Neural cell (in vitro differentiated cells): ENCODE measurements around the gene ATXN3. TPM values are rescaled to one million over a fixed set of nuclear protein-coding genes. Genes with fewer than 3 reads are reported as not detected.

Source experiments
- H2AFZ ChIP-seq: fragments of 200-600, 300-800 bp; sonication (generic), shearing (Covaris generic); 2 replicates; pipeline ENCODE4 v1.6.0; 2014; ENCODE audit warnings: low read depth, mild to moderate bottlenecking, antibody characterized with exemption, low read length, moderate library complexity
- H3F3A ChIP-seq: fragments of 200-600 bp; shearing (Covaris generic); 2 replicates; pipeline ENCODE4 v1.6.1; 2016; ENCODE audit warnings: mild to moderate bottlenecking, moderate library complexity, mixed read lengths, antibody characterized with exemption, low read length; ENCODE audit not compliant: insufficient read depth, poor library complexity, severe bottlenecking
- H3K27ac ChIP-seq: fragments of 200-600, 300-800 bp; sonication (generic), shearing (Covaris generic); 2 replicates; pipeline ENCODE4 v1.5.1; 2014; ENCODE audit warnings: mild to moderate bottlenecking, low read length, moderate library complexity
- H3K27me3 ChIP-seq: fragments of 300-800, 200-600 bp; sonication (generic), shearing (Covaris generic); 2 replicates; pipeline ENCODE4 v1.6.0; 2014; ENCODE audit warnings: mild to moderate bottlenecking, low read depth, low read length, moderate library complexity; ENCODE audit not compliant: insufficient read depth
- H3K36me3 ChIP-seq: fragments of 300-800, 200-600 bp; sonication (generic), shearing (Covaris generic); 2 replicates; pipeline ENCODE4 v1.5.1; 2014; ENCODE audit warnings: mild to moderate bottlenecking, antibody characterized with exemption, low read length, moderate library complexity; ENCODE audit not compliant: insufficient read depth
- H3K4me2 ChIP-seq: fragments of 300-800, 200-600 bp; sonication (generic), shearing (Covaris generic); 2 replicates; pipeline ENCODE4 v1.6.0; 2014; ENCODE audit warnings: mild to moderate bottlenecking, low read length
- H3K4me3 ChIP-seq: fragments of 300-800, 200-600 bp; sonication (generic), shearing (Covaris generic); 2 replicates; pipeline ENCODE4 v1.5.1; 2014; ENCODE audit warnings: mild to moderate bottlenecking, low read length, moderate library complexity
- H3K79me2 ChIP-seq: fragments of 200-600 bp; shearing (Covaris generic); replicated peaks from 2 replicates; pipeline ENCODE4 v1.6.0; 2014; ENCODE audit warnings: mild to moderate bottlenecking, low read length, moderate library complexity; ENCODE audit not compliant: insufficient read depth
- H3K9ac ChIP-seq: fragments of 300-800, 200-600 bp; sonication (generic), shearing (Covaris generic); 2 replicates; pipeline ENCODE4 v1.6.1; 2016; ENCODE audit warnings: mild to moderate bottlenecking, low read length, mixed read lengths
- H3K9me2 ChIP-seq: fragments of 200-600 bp; shearing (Covaris generic); 2 replicates; pipeline ENCODE4 v1.6.1; 2016; ENCODE audit warnings: mild to moderate bottlenecking, low read length, mixed read lengths; ENCODE audit not compliant: insufficient read depth
- H3K9me3 ChIP-seq: fragments of 200-600, 300-800 bp; sonication (generic), shearing (Covaris generic); 2 replicates; pipeline ENCODE4 v1.6.1; 2016; ENCODE audit warnings: mild to moderate bottlenecking, mixed run types, low read length, moderate library complexity, mixed read lengths
- H4K20me1 ChIP-seq: fragments of 200-600 bp; shearing (Covaris generic); 2 replicates; pipeline ENCODE4 v1.6.1; 2016; ENCODE audit warnings: mild to moderate bottlenecking, mixed run types; ENCODE audit not compliant: insufficient read depth
- CTCF ChIP-seq: fragments of 450-650 bp; IDR thresholded peaks from 2 replicates; pipeline ENCODE4 v1.5.1; 2014; ENCODE audit warnings: antibody characterized with exemption, mild to moderate bottlenecking, moderate library complexity; ENCODE audit not compliant: poor library complexity, severe bottlenecking
- EP300 ChIP-seq: fragments of 450-650 bp; conservative IDR thresholded peaks from 2 replicates; pipeline ENCODE4 v1.6.1; 2014; ENCODE audit warnings: antibody characterized with exemption, mild to moderate bottlenecking, moderate library complexity; ENCODE audit not compliant: poor library complexity, severe bottlenecking
- EZH2 ChIP-seq: fragments of 200-600, 300-800 bp; shearing (Covaris generic), sonication (generic); IDR thresholded peaks from 2 replicates; pipeline ENCODE4 v1.6.1; 2014; ENCODE audit warnings: antibody characterized with exemption, low read length, borderline replicate concordance, mild to moderate bottlenecking; ENCODE audit not compliant: insufficient read depth, poor library complexity, severe bottlenecking
- MXI1 ChIP-seq: fragments of 450-650 bp; conservative IDR thresholded peaks from 2 replicates; pipeline ENCODE4 v1.6.1; 2014; ENCODE audit warnings: antibody characterized with exemption, mild to moderate bottlenecking; ENCODE audit not compliant: poor library complexity, severe bottlenecking
- POLR2AphosphoS5 ChIP-seq: IDR thresholded peaks from 2 replicates; pipeline ENCODE4 v1.6.1; 2012
- RAD21 ChIP-seq: fragments of 450-650 bp; conservative IDR thresholded peaks from 2 replicates; pipeline ENCODE4 v1.6.1; 2014; ENCODE audit warnings: antibody characterized with exemption, mild to moderate bottlenecking, moderate library complexity
- REST ChIP-seq: IDR thresholded peaks from 2 replicates; pipeline ENCODE4 v1.6.1; 2012; ENCODE audit warnings: borderline replicate concordance
- SMC3 ChIP-seq: fragments of 450-650 bp; conservative IDR thresholded peaks from 2 replicates; pipeline ENCODE4 v1.6.1; 2014; ENCODE audit warnings: antibody characterized with exemption, mild to moderate bottlenecking, moderate library complexity; ENCODE audit not compliant: poor library complexity
- TAF1 ChIP-seq: IDR thresholded peaks from 2 replicates; pipeline ENCODE4 v1.6.1; 2012; ENCODE audit warnings: low read depth
- polyA plus RNA-seq: library from polyadenylated mRNA; depleted of rRNA; stranded (reverse); fragments of >200 nt; gene quantifications from 2 replicates; pipeline ENCODE4 v1.2.3, GENCODE V29; 2014

ATXN3 gene
- polyA plus RNA-seq, 1 donor from 2014 or later = 16.7 TPM

GRCh38 chr14:92122351-92122677 is 15.9 kb upstream of the ATXN3 start:
- H3K79me2 ChIP-seq = peaks cover 30% of the 10 kb centered on the region
- no peaks in the 10 kb centered on the region for H3K27me3 ChIP-seq
- peaks cover 4% of the 10 kb centered on the region for H3F3A ChIP-seq
- TF ChIP-seq POLR2AphosphoS5 (no peak), TAF1 (no peak), EP300 (no peak), REST (no peak), RAD21 (peak; percentile 9), SMC3 (peak; percentile 31)
- peak overlapping the region; percentile 95 for H3K4me3 ChIP-seq
- no peaks in the 10 kb centered on the region for H3K9me3 ChIP-seq
- H3K27ac ChIP-seq = peak overlapping the region; percentile 98
- peak overlapping the region; percentile 86 for H3K4me2 ChIP-seq
- H2AFZ ChIP-seq = peak overlapping the region; percentile 96
- peak overlapping the region; percentile 99 for H3K9ac ChIP-seq
- H3K9me2 ChIP-seq = no peaks in the 10 kb centered on the region
- H4K20me1 ChIP-seq = no peaks in the 10 kb centered on the region
- H3K36me3 ChIP-seq = no peaks in the 10 kb centered on the region

GRCh38 chr14:92121670-92122350 is 15.4 kb upstream of the ATXN3 start, which contains the start of the genes CPSF2 and NDUFB1:
TSS of gene CPSF2 (plus strand) at chr14:92121969. CDS start at chr14:92130985, 9,016 bp downstream.
TSS of gene NDUFB1 (minus strand) at chr14:92121706. CDS start at chr14:92117637, 4,069 bp downstream.
- peak within 1 kb of the TSS; percentile 95 for H3K4me3 ChIP-seq
- H3K4me2 ChIP-seq = peak within 1 kb of the TSS; percentile 86
- no peaks in the 10 kb centered on the region for H3K9me3 ChIP-seq
- peaks cover 4% of the 10 kb centered on the region for H3F3A ChIP-seq
- H3K9me2 ChIP-seq = no peaks in the 10 kb centered on the region
- peaks cover 30% of the 10 kb centered on the region for H3K79me2 ChIP-seq
- peak within 1 kb of the TSS; percentile 96 for H2AFZ ChIP-seq
- H3K27me3 ChIP-seq = no peaks in the 10 kb centered on the region
- no peaks in the 10 kb centered on the region for H3K36me3 ChIP-seq
- H3K27ac ChIP-seq = peak within 1 kb of the TSS; percentile 98
- peak; percentile 88 for TF ChIP-seq POLR2AphosphoS5
- TF ChIP-seq EZH2 = no peak
- TF ChIP-seq RAD21 = no peak
- TF ChIP-seq REST = peak; percentile 98
- no peak for TF ChIP-seq CTCF
- TF ChIP-seq TAF1 = peak; percentile 99
- TF ChIP-seq SMC3 = no peak
- peak; percentile 35 for TF ChIP-seq EP300
- TF ChIP-seq MXI1 = peak; percentile 44
- H3K9ac ChIP-seq = peak within 1 kb of the TSS; percentile 99
- no peaks in the 10 kb centered on the region for H4K20me1 ChIP-seq
